Upper lobe of left lung (tissue), 6 donors: Measurements from ENCODE around the gene HEG1. TPM values are rescaled to one million over a fixed set of nuclear protein-coding genes. Genes with fewer than 3 reads are reported as not detected.

Source experiments
- ATAC-seq, 2 donors: fragments of 200-7000 bp; cut with Tn5 transposase; one replicate each; pipeline ENCODE4 v1.9.1; 2022; ENCODE audit warnings: mild to moderate bottlenecking in 2 of 2, moderate library complexity in 2 of 2; ENCODE audit not compliant: low FRiP score in 2 of 2
- DNase-seq, 2 donors: peaks; one replicate each; pipeline ENCODE4 v3.0.0-alpha.2; 2019 to 2020
- H3K27ac ChIP-seq, 4 donors: fragments of 200-600 bp; sonication (generic); one replicate each; pipeline ENCODE4 v1.5.1; 2016 to 2019
- H3K27me3 ChIP-seq, 4 donors: fragments of 200-600 bp; sonication (generic); one replicate each; pipeline ENCODE4 v1.5.1; 2017 to 2019
- H3K36me3 ChIP-seq, 4 donors: fragments of 200-600 bp; sonication (generic); one replicate each; pipeline ENCODE4 v1.5.1; 2016 to 2019
- H3K4me1 ChIP-seq, 4 donors: fragments of 200-600 bp; sonication (generic); one replicate each; pipeline ENCODE4 v1.5.1; 2018 to 2019
- H3K4me3 ChIP-seq, 4 donors: fragments of 200-600 bp; sonication (generic); one replicate each; pipeline ENCODE4 v1.5.1; 2017 to 2019; ENCODE audit warnings: mild to moderate bottlenecking in 2 of 4, moderate library complexity in 1 of 4
- H3K9me3 ChIP-seq, 4 donors: fragments of 200-600 bp; sonication (generic); one replicate each; pipeline ENCODE4 v1.5.1; 2018 to 2019
- EP300 ChIP-seq, 4 donors: sonication (generic); formaldehyde crosslinking; IDR thresholded peaks; one replicate each; pipeline ENCODE4 v1.5.1; 2017; ENCODE audit warnings: antibody characterized with exemption in 4 of 4, control low read depth in 2 of 4
- POLR2A ChIP-seq, 4 donors: fragments of 450-650 bp; IDR thresholded peaks; one replicate each; pipeline ENCODE4 v1.5.1; 2016 to 2017; ENCODE audit warnings: antibody characterized with exemption in 4 of 4, mild to moderate bottlenecking in 2 of 4
- POLR2AphosphoS5 ChIP-seq, 2 donors: sonication (generic); formaldehyde crosslinking; IDR thresholded peaks; one replicate each; pipeline ENCODE4 v1.5.1; 2017; ENCODE audit warnings: antibody characterized with exemption in 2 of 2
- WGBS, 2 donors: methylation state at CpG; one replicate each; pipeline ENCODE4 v1.1.5; 2017 to 2018; 5-methylcytosine and 5-hydroxymethylcytosine counted together
- total RNA-seq, 6 donors: library from RNA; depleted of rRNA in 4 of 6; stranded (reverse); fragments of >200 nt in 4 of 6; gene quantifications; one replicate each; pipeline versions ENCODE4 v1.1.0 to v1.2.1, GENCODE V29; 2016 to 2021
- TF ChIP-seq, protein P1 (sequence below), 6 experiments: fragments of 450-650 bp in 4 of 6; fragments of 200-600 bp in 2 of 6; sonication (generic) in 2 of 6; IDR thresholded peaks; one replicate each; pipeline ENCODE4 v1.5.1; 2016 to 2019; ENCODE audit warnings: antibody characterized with exemption in 6 of 6
- donor health status: DM: no; HTN: no; CAD: no; lungs with moderate emphysema.
- donor health status: DM: no; HTN: yes; CAD: no; lungs with severe emphysema.

The HEG1 gene
- total RNA-seq, 6 donors from 2014 or later, result 45.1 to 168 (median 100) TPM

DNA sequence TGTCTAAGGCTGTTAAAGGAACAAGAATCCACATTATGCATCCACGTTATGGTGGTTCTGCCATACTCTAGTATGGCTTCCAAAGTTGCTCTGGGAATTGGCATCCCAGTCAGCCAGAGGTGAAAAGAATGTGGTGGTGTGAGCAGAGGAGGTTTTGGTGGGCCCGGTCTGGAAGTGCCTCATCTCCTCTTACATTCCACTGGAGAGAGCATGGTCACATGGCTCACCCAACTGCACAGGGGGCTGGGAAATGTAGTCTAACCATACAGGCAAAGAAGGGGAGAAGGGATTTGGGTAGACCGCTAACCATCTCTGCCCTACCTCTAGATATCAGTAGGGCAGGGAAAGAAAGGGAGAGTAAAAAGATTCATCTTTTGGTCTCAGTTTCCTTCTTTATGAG lies 3.2 kb upstream of the HEG1 start:
- TF ChIP-seq EP300 (IDR thresholded peaks at IDR 0.05) (no peak), POLR2A (IDR thresholded peaks at IDR 0.05) (no peak), POLR2AphosphoS5 (IDR thresholded peaks at IDR 0.05) (no peak)
- TF ChIP-seq, protein P1, sequence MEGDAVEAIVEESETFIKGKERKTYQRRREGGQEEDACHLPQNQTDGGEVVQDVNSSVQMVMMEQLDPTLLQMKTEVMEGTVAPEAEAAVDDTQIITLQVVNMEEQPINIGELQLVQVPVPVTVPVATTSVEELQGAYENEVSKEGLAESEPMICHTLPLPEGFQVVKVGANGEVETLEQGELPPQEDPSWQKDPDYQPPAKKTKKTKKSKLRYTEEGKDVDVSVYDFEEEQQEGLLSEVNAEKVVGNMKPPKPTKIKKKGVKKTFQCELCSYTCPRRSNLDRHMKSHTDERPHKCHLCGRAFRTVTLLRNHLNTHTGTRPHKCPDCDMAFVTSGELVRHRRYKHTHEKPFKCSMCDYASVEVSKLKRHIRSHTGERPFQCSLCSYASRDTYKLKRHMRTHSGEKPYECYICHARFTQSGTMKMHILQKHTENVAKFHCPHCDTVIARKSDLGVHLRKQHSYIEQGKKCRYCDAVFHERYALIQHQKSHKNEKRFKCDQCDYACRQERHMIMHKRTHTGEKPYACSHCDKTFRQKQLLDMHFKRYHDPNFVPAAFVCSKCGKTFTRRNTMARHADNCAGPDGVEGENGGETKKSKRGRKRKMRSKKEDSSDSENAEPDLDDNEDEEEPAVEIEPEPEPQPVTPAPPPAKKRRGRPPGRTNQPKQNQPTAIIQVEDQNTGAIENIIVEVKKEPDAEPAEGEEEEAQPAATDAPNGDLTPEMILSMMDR (IDR thresholded peaks at IDR 0.05), result no peak
- no peak for ATAC-seq

DNA sequence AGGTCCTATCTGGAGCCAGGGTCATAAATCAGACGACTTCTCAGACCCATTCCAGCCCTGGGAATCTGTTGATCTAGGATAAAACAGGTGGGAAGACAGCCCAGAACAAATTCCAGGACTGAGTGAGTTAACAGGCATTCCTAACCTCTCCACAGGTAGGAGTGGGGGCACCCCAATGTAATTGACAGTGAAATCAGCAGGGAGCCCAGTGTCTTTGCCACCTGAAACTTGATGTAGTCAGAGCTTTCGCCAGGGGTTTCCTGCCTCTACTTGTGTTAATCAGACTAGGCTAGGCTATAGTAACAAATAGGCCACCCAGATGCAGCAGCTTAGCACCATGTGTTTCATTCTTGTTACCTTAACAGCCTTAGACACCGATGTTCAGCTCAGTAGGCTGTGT lies 2.7 kb upstream of the HEG1 start:
- Histone ChIP-seq H3K4me3 (no peak overlapping the region), H3K27ac (no peak overlapping the region), H3K9me3 (no peaks in the 10 kb centered on the region), H3K4me1 (peaks cover 36 to 59% (median 52%) of the 10 kb centered on the region in 4 donors), H3K27me3 (no peaks in the 10 kb centered on the region), H3K36me3 (no peaks in the 10 kb centered on the region)
- DNase-seq (no peak), ATAC-seq (no peak)
- TF ChIP-seq, protein P1 (IDR thresholded peaks at IDR 0.05), result no peak
- TF ChIP-seq EP300 (IDR thresholded peaks at IDR 0.05) (no peak), POLR2A (IDR thresholded peaks at IDR 0.05) (no peak), POLR2AphosphoS5 (IDR thresholded peaks at IDR 0.05) (no peak)
- WGBS, 2 donors, result 92 to 96% methylated on average over 2 to 3 of the region's 3 CpGs

More for the DNA sequence above, 3.2 kb upstream of the HEG1 start:
- Histone ChIP-seq H3K4me3 (no peak overlapping the region), H3K9me3 (no peaks in the 10 kb centered on the region), H3K27me3 (no peaks in the 10 kb centered on the region), H3K4me1 (peaks cover 34 to 59% (median 51%) of the 10 kb centered on the region in 4 donors), H3K36me3 (no peaks in the 10 kb centered on the region), H3K27ac (no peak overlapping the region)
- 93 to 97% methylated on average over 2 to 3 of the region's 3 CpGs for WGBS, 2 donors
- DNase-seq, result no peak

DNA sequence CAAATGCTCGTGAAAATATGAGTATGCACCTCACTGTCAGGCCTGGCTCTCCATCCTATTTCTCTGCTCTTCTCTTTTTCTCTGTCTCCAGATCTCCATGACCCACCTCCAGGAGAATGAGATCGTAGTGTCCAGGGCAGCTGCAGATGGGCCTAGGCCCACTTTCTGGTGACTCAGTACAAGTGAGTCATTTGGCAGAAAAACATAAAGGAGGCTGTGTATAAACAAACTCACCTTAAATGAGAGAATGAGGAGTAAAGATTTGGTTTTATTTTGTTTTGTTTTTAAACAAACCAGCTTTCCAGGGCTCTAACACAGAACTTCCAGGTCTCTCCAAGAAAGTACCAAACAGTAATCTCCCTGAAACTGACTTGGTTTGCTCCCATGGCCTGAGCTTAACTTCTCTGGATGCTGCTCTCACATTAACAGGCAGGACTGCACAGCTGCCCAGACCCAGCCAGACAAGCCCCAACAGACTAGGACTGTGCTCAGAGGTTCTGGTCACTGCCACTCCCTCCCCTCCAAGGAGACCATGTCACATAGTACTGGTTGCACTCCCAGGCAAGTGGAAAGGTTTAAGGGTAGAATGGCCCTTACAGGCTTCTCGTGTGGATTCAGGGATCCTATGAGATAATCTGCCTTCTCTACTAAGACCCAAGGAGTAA lies 1.5 kb upstream of the HEG1 start:
- Histone ChIP-seq H3K27ac (peak overlapping the region in 1 of 4 donors; percentile 45), H3K4me1 (peaks cover 36 to 59% (median 53%) of the 10 kb centered on the region in 4 donors)
- 79 to 83% methylated on average over 3 of the region's 3 CpGs for WGBS, 2 donors

DNA sequence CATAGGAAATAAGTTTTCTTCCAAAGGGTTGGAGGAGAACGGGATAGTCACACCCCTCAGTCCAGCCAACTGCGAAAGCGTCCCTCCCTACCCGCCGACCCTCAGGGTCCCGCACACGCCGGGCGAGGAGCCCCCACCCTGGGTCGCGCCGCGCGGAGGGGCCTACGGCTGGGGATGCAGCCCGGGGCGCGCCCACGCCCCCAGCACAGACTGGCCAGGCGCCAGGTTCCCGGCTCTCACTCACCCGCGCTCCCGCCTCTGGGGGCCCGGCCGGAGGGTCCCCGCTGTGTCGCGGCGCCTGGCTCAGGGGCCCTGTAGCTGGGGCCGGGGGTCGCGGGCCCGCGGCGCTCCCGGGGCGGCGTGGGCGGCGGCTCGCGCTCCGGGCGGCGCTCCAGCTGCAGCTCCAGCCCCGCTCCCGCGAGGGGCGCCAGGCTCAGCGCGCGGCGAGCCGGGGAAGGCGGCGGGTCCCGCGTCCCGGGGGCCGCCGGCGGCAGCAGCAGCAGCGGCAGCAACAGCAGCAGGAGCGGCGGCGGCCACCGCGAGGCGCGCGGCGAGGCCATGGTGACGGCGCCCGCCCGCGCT lies 375 bp downstream of the HEG1 start:
- TF ChIP-seq POLR2AphosphoS5 (IDR thresholded peaks at IDR 0.05), result no peak
- TF ChIP-seq, protein P1 (IDR thresholded peaks at IDR 0.05), result peak in 1 of 6 experiments; percentile 36
- H3K27me3 ChIP-seq, result no peaks in the 10 kb centered on the region
- H3K4me3 ChIP-seq, result peak overlapping the region; percentile 57 to 82 (median 80)
- 0% methylated on average over 1 to 8 of the region's 78 CpGs for WGBS, 2 donors
- no peak for ATAC-seq
- no peaks in the 10 kb centered on the region for H3K9me3 ChIP-seq
- H3K4me1 ChIP-seq, result peaks cover 42 to 63% (median 53%) of the 10 kb centered on the region in 4 donors
- H3K27ac ChIP-seq, result peak overlapping the region; percentile 70 to 94 (median 89)
- no peaks in the 10 kb centered on the region for H3K36me3 ChIP-seq
- DNase-seq, result no peak

More for the DNA sequence above, 1.5 kb upstream of the HEG1 start:
- TF ChIP-seq EP300 (IDR thresholded peaks at IDR 0.05), result no peak
- TF ChIP-seq, protein P1 (IDR thresholded peaks at IDR 0.05), result no peak
- TF ChIP-seq POLR2AphosphoS5 (IDR thresholded peaks at IDR 0.05), result no peak
- no peak for TF ChIP-seq POLR2A (IDR thresholded peaks at IDR 0.05)
- Histone ChIP-seq H3K36me3 (no peaks in the 10 kb centered on the region), H3K9me3 (no peaks in the 10 kb centered on the region), H3K4me3 (no peak overlapping the region), H3K27me3 (no peaks in the 10 kb centered on the region)
- DNase-seq (no peak), ATAC-seq (peak in 1 of 2 donors; percentile 47)
